NCI-H2227 treated with DMSO at 0.1 percent for 48 hours (cell line): ENCODE data around the gene NKAIN4.

Experiments used
- DNase-seq: peaks from one replicate; lab custom pipeline; 2025; lab: John Stamatoyannopoulos, UW

The NKAIN4 gene

GRCh38 chr20:63287697-63288580 is 33.7 kb upstream of the NKAIN4 start:
- DNase-seq: no peak

DNA sequence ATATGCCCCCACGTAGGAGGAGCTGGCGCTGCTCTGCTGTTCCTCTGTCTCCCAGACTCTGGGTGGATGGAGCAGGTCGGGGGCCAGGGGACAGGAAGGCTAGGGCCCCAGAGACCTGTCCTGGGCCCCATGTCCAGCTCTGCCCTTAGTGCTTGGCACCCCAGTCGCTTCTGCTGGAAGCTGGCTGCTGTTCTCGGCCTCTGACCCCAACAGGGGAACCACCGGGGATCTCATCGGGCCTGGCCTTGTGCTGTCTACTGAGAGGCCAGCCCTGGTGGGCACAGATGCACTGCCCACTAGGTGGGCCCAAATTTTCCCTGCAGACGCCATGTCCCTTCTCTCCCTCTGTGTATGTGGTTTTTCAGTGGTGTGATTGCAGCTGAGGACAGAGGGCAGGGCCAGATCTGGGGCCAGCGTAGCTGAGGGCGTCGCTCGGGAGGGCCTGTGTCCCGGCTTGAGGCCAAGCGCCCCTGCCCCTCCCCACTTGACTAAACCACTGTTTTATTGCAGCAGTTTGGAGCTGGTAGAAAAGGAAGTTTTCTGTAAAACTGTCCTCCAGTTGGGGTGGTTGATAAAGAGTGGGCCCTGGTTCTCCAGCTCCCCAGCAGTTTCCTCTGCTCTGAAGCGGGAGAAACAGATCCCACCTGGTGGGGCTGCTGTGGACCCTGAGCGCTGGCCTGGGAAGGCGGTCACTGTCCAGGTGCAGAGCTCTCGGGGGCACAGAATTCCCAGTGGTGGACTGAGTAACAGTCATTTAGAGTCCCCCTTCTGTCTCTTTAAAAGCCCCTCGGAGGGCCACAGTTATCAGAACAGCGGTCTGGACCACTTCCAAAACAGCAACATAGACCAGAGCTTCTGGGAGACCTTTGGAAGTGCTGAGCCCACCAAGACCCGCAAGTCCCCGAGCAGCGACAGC is 32.8 kb upstream of the NKAIN4 start:
- DNase-seq: no peak

- no peak for DNase-seq
These were observed 31.7 kb upstream of the NKAIN4 start for GRCh38 chr20:63285636-63286615.

DNA sequence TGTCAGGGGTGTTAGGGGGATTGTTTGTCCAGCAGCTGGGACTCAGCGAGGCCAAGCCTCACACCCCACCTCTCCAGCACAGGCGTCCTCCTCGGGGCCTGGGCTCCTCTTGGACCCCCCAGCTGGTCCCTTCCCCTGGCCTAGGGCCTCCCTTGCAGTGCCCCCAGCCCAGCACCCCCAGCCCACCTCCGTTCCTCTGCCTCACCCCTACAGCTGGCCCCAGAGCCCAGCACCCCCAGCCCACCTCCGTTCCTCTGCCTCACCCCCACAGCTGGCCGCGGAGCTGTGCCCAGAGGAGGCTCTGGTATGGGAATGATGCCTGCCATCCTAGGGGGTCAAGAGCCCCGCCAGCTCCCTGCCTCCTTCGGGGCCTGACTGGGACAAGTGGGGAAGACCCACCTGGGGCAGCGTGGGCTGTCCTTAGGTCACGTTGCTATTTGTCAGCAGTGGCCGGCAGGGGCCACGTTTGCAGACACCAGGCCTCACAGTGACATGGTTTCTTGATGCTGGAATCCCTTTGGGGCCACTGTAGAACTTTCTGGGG is 30.8 kb upstream of the NKAIN4 start:
- no peak for DNase-seq

DNA sequence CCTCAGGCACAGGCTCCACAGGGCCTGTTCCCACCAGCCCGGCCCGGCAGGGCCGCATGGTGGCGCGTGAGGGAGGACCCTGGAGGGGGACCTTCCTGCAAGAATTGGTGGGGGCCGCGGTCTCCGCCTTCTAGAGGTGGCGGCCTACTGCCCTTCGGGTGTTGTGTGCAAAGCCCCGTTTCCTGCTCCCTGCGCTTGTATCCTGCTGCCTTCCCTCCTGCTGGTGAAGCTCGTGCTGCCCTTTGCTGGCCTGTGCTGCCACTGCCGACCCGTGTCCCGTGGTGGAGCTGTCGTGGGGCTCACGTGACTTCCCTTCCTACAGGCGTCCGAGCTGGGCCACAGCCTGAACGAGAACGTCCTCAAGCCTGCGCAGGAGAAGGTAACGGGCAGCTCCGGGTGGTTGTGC is 30.3 kb upstream of the NKAIN4 start:
- no peak for DNase-seq

DNA sequence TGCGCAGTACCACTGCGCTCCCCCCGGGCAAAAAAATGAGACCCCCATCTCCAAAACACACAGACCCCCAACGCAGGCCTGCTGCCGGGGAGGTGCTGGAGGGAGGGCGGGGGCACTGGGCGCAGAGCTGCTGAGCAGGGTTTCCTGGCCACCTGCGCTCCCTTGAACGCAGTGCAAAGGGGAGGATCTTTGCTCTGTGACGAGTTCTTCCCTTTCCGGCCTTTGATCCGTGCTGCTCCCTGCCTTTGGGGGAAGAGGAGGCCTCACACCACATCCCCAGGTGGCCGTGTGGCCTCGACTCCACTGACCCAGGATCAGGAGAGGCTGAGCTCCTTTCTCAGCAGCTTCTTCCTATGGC is 29.8 kb upstream of the NKAIN4 start:
- no peak for DNase-seq

- no peak for DNase-seq
These were observed 29.3 kb upstream of the NKAIN4 start for GRCh38 chr20:63283397-63284082.

GRCh38 chr20:63282946-63283345 is 28.7 kb upstream of the NKAIN4 start:
- DNase-seq: no peak

DNA sequence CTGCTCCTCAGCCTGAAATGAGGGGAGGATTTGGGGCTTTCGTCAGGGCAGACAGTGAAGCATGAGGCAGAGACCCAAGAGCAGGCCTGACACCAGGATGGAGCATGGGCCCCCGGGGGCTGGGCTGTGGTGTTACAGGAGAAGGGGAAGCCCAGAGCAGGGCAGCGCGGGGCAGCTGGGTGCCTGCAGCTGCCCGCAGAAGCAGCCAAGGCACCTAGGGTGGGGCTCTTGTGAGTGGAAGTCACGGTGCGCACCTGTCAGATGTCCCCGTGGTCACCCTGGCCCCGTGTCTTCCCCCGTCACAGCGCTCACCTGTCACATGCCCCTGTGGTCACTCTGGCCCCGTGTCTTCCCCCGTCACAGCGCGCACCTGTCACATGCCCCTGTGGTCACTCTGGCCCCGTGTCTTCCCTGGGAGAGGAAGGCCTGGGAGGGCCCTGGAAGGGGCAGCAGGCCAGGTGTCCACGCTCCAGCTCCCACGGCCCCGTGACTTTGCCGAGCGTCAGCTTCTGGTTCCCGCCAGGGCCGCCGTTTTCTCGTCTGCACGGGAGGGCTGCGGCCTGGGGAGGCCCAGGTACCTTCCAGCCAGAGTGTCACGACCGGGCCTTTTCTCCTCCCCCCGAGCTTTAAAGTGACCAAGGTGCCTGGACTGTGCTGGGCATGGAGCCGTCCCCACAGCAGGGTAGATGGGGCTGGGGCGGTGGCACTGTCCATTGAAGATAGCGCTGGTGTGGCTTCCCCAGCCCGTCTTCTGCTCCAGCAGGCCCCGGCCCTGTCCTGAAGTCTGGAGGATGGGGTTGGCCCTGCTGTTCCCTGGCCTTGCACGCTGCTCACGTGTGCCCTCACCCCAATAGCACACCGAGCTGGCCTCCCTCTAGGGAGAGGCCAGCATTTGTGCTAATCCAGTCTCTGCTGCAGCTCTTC is 27.7 kb upstream of the NKAIN4 start:
- DNase-seq: no peak

DNA sequence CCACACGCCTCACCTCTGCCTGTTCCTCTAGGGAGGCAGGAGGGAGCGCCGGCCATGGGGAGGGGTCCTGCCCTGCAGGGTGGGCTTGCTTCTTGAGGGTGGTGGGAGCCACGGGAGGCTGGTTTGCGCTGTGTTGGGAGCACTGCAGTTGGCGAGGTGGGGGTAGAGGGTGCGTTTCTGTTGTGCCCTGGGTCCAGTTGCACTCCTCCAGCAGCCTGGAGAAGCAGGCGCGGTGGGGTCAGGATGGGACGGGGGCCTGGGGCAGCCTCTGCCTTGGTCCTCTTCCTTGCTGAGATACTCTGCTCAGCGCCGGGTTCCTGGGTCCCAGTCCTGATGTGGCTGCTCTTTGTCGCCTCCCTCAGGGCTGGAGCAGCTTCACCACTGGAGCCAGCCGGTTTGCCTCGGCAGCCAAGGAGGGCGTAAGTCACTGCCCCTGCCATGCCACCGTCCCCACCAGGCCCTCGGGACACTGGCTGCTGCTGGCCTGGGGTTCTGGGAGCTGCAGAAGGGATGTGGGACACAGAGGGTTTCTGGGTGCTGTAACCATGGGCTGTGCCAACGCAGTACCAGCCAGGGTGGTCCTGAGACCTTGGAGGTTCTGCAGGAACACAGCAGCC is 26.8 kb upstream of the NKAIN4 start:
- no peak for DNase-seq

GRCh38 chr20:63280371-63280770 is 26.1 kb upstream of the NKAIN4 start:
- DNase-seq: no peak

DNA sequence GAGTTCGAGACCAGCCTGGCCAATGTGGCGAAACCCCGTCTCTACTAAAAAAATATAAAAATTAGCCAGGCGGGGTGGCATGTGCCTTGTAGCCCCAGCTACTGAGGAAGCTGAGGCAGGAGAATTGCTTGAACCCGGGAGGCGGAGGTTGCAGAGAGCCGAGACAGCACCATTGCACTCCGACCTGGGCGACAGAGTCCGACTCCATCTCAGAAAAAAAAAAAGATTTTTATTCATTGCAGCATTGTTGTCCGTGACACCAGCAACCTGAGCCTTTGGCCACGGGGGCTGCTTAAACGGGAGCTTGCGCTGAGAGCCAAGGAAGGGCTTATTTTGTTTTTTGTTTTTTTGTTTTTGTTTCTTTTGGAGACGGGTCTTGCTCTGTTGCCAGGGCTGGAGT is 25.7 kb upstream of the NKAIN4 start:
- DNase-seq: no peak

DNA sequence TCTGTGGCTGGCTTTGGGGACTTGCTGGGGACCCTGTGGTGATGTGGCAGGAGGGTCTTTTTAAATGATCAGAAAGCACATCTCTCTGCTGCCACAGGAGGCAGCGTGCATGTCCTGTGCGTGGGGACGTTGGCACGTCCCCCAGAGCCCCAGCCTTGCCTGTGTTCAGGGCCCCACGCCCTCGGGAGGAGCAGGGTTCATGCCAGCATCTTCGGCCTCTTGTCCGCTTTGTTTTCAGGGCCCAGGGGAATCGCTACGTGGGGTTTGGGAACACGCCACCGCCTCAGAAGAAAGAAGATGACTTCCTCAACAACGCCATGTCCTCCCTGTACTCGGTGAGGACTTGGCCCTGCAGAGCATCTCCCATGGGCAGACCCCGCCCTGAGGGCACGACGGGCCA is 24.4 kb upstream of the NKAIN4 start:
- no peak for DNase-seq

DNA sequence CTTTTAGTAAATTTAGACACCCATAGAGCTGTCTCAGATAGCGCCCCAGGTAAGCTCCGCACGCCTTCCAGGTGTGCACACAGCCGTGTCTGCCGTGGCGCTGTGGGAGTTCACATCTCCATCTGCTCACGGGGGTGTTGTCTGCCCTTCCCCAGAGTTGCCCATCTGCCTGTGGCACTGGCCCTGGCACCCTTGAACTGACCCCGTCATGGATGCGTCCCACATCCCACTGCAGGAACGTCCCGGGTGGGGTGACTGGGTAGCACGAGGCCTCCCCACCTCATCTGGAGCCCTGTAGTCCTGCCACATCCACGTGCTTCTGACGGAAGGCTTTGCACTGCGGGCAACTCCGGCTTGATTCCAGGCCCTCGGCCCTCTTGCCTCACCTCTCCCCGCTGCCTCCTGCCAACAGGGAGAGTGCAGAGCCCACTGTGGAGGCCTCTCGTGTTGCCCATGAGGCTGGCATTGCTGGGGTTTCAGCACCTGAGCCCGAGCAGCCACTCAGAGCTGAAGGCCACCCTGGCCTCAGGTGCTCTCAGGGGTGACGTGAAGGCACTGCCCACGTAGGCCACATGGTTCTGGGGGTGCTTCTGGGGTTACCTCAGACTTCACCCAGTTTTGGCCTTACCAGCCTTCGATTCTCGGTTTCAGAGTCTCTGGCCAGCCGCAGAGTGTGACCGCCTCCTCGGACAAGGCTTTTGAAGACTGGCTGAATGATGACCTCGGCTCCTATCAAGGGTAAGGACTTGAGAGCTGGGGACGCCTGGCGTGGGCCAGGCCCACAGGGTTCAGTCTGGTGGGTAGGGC is 23.4 kb upstream of the NKAIN4 start:
- no peak for DNase-seq

- no peak for DNase-seq
These were observed 22.7 kb upstream of the NKAIN4 start for GRCh38 chr20:63276956-63277355.

DNA sequence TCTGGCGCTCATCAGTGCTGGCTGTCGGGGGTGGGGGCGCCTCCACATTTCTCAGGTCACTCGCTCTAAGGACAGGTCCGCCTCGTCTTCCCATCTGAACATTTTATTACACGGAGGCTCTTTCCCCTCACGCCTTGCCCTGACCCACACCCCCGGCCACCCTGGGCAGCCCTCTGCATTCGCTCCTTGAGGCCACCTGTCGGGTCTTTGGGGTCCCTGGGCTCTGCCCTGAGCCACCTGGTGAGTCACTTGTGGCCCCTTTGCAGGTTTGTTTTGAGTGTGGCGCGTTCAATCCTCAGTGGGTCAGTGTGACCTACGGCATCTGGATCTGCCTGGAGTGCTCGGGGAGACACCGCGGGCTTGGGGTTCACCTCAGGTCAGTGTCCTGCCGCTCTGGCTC is 21.6 kb upstream of the NKAIN4 start:
- DNase-seq: no peak

DNA sequence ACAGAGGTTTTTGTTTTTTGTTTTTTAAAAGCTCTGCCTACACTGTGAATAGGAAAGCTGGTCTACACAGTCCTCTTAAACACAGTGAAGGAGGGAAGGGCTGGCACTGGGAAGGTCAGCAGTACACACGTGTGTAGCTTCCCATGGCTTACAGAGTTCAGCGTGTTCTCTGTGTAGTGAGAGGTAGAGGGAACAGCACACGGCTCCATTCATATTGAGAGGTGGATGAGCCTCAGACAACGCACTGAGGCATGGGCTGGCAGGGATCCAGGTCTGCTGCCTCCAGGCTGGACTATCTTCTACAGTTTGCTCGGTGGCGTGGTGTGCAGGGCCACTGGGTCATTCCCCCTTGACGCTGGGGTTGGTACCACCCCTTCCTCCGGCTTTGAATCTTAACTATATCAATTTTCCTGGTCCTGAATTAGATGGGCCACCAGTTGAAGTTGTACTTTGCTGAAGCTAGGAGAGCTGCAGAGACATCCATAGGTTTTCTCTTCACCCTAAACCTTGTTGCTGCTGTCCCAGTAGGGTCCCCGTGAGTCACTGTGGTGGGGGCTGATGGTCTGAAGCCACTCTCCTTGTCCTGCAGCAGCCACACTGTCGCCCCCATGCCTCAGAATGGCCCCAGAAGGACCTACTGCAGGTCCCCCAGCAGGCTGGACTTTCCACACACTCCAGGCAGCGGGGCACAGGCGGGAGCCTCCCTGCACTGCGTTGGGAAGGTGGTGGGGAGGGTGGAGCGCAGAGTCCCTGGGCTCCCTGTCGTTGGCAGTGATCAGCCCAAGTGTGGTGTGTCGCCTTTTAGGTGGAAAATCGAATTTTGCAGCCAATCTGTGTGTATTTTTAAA is 20.3 kb upstream of the NKAIN4 start:
- DNase-seq: no peak
